Keratinocyte (primary cell): ENCODE results near the gene CFAP410. TPM values are rescaled to one million over a fixed set of nuclear protein-coding genes. Genes with fewer than 3 reads are reported as not detected.

Experiments
- DNase-seq: peaks from one replicate; pipeline ENCODE4 v3.0.0-alpha.2; 2011; ENCODE audit warnings: low read depth, missing footprints, low spot score
- FAIRE-seq: peaks from 2 replicates; lab custom pipeline; 2011; peaks lifted over from hg19 to GRCh38; lab: Jason Lieb, UNC
- H2AFZ ChIP-seq: 2 replicates; pipeline ENCODE4 v1.6.0; 2012; ENCODE audit warnings: low read length, control low read depth, inconsistent platforms; ENCODE audit not compliant: control insufficient read depth
- H3K27ac ChIP-seq: 2 replicates; pipeline ENCODE4 v1.5.1; 2011; ENCODE audit warnings: low read length; ENCODE audit not compliant: control insufficient read depth, insufficient read depth
- H3K27me3 ChIP-seq: 3 replicates; pipeline ENCODE4 v1.6.0; 2011; ENCODE audit warnings: low read length; ENCODE audit not compliant: control insufficient read depth, insufficient read depth; ENCODE audit errors: extremely low read depth
- H3K36me3 ChIP-seq, 2 experiments: 2 replicates in 1 of 2; 3 replicates in 1 of 2; pipeline ENCODE4 v1.5.1; 2011; ENCODE audit warnings: low read length in 2 of 2, mild to moderate bottlenecking in 1 of 2; ENCODE audit not compliant: control insufficient read depth in 2 of 2, insufficient read depth in 2 of 2; ENCODE audit errors: extremely low read depth in 1 of 2
- H3K4me1 ChIP-seq: 3 replicates; pipeline ENCODE4 v1.5.1; 2011; ENCODE audit warnings: low read length; ENCODE audit not compliant: control insufficient read depth, insufficient read depth; ENCODE audit errors: extremely low read depth
- H3K4me2 ChIP-seq: 3 replicates; pipeline ENCODE4 v1.6.0; 2011; ENCODE audit warnings: low read depth, low read length; ENCODE audit not compliant: control insufficient read depth, insufficient read depth; ENCODE audit errors: extremely low read depth
- H3K4me3 ChIP-seq, 3 experiments: fragments of 200-600 bp in 1 of 3; sonication (generic) in 1 of 3; 2 replicates in 2 of 3; 3 replicates in 1 of 3; pipeline ENCODE4 v1.5.1; 2011 to 2016; ENCODE audit warnings: low read length in 3 of 3, mild to moderate bottlenecking in 3 of 3, control low read depth in 2 of 3, inconsistent platforms in 1 of 3, low read depth in 1 of 3, mixed read lengths in 1 of 3, mixed run types in 1 of 3, moderate library complexity in 1 of 3; ENCODE audit not compliant: control insufficient read depth in 2 of 3, insufficient read depth in 2 of 3; ENCODE audit errors: extremely low read depth in 1 of 3
- H3K79me2 ChIP-seq: 2 replicates; pipeline ENCODE4 v1.6.0; 2012; ENCODE audit warnings: low read length; ENCODE audit not compliant: control insufficient read depth, insufficient read depth
- H3K9ac ChIP-seq: 3 replicates; pipeline ENCODE4 v1.6.0; 2011; ENCODE audit warnings: low read length; ENCODE audit not compliant: control insufficient read depth, insufficient read depth; ENCODE audit errors: extremely low read depth
- H3K9me1 ChIP-seq: 3 replicates; pipeline ENCODE4 v1.6.0; 2011; ENCODE audit warnings: low read length; ENCODE audit not compliant: control insufficient read depth, insufficient read depth; ENCODE audit errors: extremely low read depth
- H3K9me3 ChIP-seq: 2 replicates; pipeline ENCODE4 v1.5.1; 2012; ENCODE audit warnings: low read depth, low read length; ENCODE audit not compliant: control insufficient read depth
- H4K20me1 ChIP-seq: 3 replicates; pipeline ENCODE4 v1.6.0; 2011; ENCODE audit warnings: low read length; ENCODE audit not compliant: control insufficient read depth, insufficient read depth; ENCODE audit errors: extremely low read depth
- EZH2 ChIP-seq: IDR thresholded peaks from one replicate; pipeline ENCODE4 v1.6.1; 2012; ENCODE audit warnings: inconsistent platforms, mild to moderate bottlenecking, low read length, moderate library complexity
- dilution Hi-C: fragments of 300-500 bp; cut with MboI; formaldehyde crosslinking; loops from one replicate; pipeline ENCODE4 v1.7.0; 2020; ENCODE audit warnings: low sequenced_read_pairs; ENCODE audit not compliant: extremely low pct_ligation_motif_present
- polyA plus RNA-seq, 5 experiments: library from polyadenylated mRNA; depleted of rRNA in 3 of 5; stranded (reverse) in 3 of 5; stranded (forward) in 1 of 5; unstranded in 1 of 5; fragments of >200 nt; gene quantifications; 1 replicate in 1 of 5; 2 replicates in 3 of 5; 3 replicates in 1 of 5; pipeline versions ENCODE4 v1.2.1 to v1.2.3, GENCODE V29; 2011 to 2012; ENCODE audit warnings: missing spikeins in 2 of 5, low read depth in 1 of 5, low replicate concordance in 1 of 5
- TF ChIP-seq, protein P1 (sequence below), 3 experiments: IDR thresholded peaks in 1 of 3; conservative IDR thresholded peaks in 1 of 3; optimal IDR thresholded peaks in 1 of 3; 2 replicates in 2 of 3; 3 replicates in 1 of 3; pipeline versions ENCODE3 to v1.5.1; 2011; ENCODE audit warnings: low read length in 3 of 3, mild to moderate bottlenecking in 3 of 3, moderate library complexity in 2 of 3, control low read depth in 1 of 3, inconsistent platforms in 1 of 3; ENCODE audit not compliant: insufficient read depth in 2 of 3; ENCODE audit errors: extremely low read depth in 1 of 3

CFAP410 gene
- polyA plus RNA-seq, 1 donor (not counting 4 experiments of a cell fraction or from before 2014, with no cell fraction given), result 2.2 TPM

DNA sequence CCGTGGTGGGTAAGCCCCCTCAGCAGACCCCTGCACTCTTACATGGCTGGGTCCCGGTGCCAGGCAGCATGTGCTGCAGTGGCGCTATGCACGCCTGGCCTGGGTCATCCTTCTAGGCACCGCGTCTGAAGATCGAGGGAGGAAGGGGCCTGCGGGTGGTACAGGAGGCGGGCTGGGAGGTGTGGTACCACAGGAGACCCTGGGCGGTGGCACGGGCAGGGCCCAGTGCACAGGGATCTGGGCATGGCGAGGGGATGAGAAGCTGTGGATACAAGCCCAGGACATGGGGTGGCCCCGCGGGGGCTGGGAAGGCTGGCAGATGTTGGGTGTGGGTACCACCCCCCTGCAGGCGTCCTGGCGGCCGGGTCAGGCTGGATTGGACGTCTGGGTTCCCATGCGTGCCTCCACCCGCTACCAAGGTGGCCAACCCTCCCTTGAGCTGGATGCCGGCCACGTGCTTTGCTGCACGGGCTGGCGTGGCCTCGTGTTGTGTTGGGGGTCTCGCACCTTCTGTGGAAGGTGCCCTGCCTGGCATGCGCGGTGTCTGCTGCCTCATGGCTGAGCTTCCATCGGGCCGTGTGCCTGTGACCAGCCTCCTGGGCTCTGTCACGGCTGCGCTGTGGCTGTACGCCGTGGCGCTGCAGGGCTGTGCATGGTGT, 19.7 kb downstream of the CFAP410 start:
- dilution Hi-C loops, result no loop called here
- TF ChIP-seq EZH2, result no peak
- no peak for DNase-seq

DNA sequence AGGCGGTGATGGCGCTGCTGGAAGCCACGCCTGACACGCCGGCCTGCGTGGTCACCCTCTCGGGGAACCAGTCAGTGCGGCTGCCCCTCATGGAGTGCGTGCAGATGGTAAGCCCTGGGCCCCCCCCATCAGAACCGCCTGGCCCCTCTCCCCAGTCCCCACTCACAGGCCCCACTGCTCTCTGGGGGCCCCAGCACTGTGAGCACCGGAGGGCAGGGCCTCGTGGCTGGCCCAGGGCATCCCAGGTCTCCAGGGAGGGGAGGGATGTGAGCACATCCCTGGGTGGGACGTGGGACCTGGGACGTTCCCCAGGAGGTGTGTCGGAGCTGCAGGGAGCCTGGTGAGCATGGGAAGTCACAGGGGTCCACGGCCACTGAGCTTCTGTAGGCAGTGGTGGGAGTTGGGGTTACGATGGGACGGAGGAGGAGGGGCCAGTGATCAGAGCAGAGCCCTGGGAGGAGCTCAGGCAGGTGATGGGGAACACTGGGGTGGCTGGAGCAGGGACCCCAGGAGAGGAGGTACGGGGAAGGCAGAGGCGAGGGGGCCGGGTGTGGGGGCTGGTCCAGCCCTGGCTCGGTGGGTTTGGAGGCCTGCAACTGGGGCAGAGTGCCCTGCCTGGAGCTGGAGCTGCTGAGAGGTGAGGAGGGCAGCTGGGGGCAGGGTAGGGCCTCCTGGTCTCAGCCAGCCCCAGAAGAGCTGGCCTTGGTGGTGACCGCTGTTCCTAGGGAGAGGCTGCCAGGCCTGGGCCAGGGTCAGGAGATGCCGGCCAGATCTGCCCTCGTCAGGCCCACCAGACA, 20.5 kb downstream of the CFAP410 start:
- Histone ChIP-seq H3K79me2 (no peaks in the 10 kb centered on the region), H2AFZ (no peak overlapping the region), H3K36me3 (peaks cover 19 to 36% of the 10 kb centered on the region in 2 experiments), H3K9me3 (no peaks in the 10 kb centered on the region), H3K9ac (no peak overlapping the region), H3K9me1 (no peaks in the 10 kb centered on the region), H3K4me3 (no peak overlapping the region), H3K27me3 (no peaks in the 10 kb centered on the region), H3K4me2 (no peak overlapping the region), H3K27ac (no peak overlapping the region), H3K4me1 (peaks cover 3% of the 10 kb centered on the region), H4K20me1 (no peaks in the 10 kb centered on the region)
- dilution Hi-C loops, result no loop called here
- TF ChIP-seq, protein P1, sequence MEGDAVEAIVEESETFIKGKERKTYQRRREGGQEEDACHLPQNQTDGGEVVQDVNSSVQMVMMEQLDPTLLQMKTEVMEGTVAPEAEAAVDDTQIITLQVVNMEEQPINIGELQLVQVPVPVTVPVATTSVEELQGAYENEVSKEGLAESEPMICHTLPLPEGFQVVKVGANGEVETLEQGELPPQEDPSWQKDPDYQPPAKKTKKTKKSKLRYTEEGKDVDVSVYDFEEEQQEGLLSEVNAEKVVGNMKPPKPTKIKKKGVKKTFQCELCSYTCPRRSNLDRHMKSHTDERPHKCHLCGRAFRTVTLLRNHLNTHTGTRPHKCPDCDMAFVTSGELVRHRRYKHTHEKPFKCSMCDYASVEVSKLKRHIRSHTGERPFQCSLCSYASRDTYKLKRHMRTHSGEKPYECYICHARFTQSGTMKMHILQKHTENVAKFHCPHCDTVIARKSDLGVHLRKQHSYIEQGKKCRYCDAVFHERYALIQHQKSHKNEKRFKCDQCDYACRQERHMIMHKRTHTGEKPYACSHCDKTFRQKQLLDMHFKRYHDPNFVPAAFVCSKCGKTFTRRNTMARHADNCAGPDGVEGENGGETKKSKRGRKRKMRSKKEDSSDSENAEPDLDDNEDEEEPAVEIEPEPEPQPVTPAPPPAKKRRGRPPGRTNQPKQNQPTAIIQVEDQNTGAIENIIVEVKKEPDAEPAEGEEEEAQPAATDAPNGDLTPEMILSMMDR (optimal IDR thresholded peaks at IDR 0.05 in 1 of 3, IDR thresholded peaks at IDR 0.05 in 1 of 3, conservative IDR thresholded peaks at IDR 0.05 in 1 of 3; ENCODE audit: extremely low read depth in 1 of 3, insufficient read depth in 2 of 3, low read length in 3 of 3), result no peak
- no peak for TF ChIP-seq EZH2
- DNase-seq, result no peak
- FAIRE-seq, result no peak

More for the DNA sequence above, 19.7 kb downstream of the CFAP410 start:
- no peak for FAIRE-seq
- no peaks in the 10 kb centered on the region for H3K9me1 ChIP-seq
- H3K4me2 ChIP-seq, result no peak overlapping the region
- H3K9ac ChIP-seq, result no peak overlapping the region
- no peaks in the 10 kb centered on the region for H3K9me3 ChIP-seq
- H4K20me1 ChIP-seq, result no peaks in the 10 kb centered on the region
- no peak overlapping the region for H3K4me3 ChIP-seq
- H3K4me1 ChIP-seq, result peaks cover 3% of the 10 kb centered on the region
- no peak overlapping the region for H3K27ac ChIP-seq
- H3K27me3 ChIP-seq, result no peaks in the 10 kb centered on the region
- H3K36me3 ChIP-seq, result peaks cover 19 to 33% of the 10 kb centered on the region in 2 experiments
- H3K79me2 ChIP-seq, result no peaks in the 10 kb centered on the region
- no peak overlapping the region for H2AFZ ChIP-seq
